ENCODE data around the gene CFAP57.
A peak's percentile ranks its signal among the peaks of the same experiment; 100 is the strongest.
"Not testable (repeated sequence)": the region's sequence is repeated elsewhere in the genome, so short reads cannot be mapped to it uniquely, and the experiment has no call there.

The CFAP57 gene

DNA sequence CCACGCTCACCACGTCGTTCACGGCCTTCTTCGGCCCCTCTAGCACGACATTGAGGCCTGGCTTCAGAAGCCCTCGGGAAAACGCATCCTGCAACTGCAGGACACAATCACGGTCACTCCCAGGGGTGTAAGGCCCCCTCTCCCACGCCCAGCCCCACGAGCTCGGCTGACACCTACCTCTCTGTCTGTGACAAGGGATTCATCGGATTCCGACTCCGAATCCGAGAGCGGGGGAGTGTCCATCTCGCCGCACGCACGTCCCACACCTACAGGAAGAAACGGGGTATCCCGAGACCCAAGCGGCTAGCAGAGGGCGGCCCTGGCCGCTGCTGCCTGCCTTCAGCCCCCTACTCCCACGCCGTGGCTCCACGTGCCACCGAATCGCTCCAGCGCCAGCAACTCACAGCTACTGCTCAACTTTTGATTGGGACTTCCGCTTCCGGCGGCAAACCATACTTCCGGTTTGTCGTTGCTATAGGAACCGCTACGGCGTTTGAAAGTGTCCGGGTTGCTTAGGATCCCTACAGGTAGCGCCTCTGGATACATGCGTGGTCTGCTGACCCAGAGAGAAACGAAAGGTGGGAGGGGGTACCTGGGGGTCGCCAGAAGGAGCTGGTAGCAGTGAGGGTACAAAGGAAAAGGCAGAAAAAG, at the start of gene CFAP57, which contains the start of gene EBNA1BP2:
CFAP57 (plus strand) TSS at position 455 of the 651 bp plus-strand sequence. CDS start 424 bp downstream, outside the sequence.
EBNA1BP2 (minus strand) TSS at position 415 of the 651 bp plus-strand sequence; CDS start at position 243, 172 bp downstream.
- peak; percentile 86 for DNase-seq (ENCODE audit: low read depth)

DNA sequence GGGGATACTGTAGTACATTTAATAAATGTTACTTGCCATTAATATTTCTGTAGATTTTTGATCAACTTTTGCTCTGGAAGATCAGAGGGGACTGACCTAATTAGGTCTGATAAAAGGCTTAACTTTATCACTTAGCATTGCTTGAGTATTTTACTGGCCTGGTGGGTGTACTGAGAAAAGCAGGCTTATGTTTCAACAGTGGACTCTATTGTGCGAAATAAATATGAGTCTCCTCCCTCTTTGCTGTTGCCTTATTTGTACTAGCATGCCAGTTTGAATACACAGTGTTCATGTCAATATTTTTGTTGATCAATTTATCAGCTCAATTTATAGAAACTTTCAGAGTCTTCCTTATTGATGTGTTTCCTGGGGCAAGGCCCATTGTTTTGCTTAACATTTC, 49.1 kb upstream of the CFAP57 start:
- DNase-seq (ENCODE audit: low read depth): no peak

DNA sequence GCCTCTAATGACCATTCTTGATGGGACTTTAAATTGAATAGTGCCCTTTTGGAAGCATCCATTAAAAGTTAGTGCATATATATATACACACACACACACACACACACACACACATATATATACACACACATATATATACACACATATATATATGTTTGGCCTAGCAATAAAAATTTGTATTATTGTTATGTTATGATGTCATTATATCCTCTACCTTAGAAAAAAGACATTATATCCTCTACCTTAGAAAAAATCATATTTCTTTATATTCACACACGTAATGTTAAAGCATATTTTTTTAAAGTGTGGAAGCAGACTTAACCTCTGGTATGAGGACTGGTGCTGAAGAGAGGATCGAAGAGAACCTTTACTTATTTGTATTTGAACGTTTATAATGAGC, 43.3 kb upstream of the CFAP57 start:
- DNase-seq (ENCODE audit: low read depth): no peak

DNA sequence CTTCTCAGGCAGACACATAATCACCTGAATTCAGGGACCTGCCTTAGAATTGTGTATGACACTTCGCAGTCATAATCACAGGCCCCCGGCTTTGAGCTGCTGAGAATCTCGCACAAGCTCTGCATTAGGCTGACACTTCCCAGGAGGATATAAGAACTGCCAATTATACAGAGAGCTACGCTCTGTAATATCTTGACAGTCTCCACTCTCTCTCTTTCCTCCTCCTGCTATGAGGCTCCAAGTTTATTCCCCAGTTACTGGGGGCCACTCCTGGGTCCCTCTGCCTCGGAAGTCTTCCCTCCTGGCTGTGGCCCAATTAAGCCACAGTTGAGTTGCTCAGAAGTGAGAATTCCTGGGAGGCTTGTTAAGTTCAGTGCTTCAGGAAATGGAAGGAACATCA, 42.7 kb upstream of the CFAP57 start:
- DNase-seq (ENCODE audit: low read depth): no peak

DNA sequence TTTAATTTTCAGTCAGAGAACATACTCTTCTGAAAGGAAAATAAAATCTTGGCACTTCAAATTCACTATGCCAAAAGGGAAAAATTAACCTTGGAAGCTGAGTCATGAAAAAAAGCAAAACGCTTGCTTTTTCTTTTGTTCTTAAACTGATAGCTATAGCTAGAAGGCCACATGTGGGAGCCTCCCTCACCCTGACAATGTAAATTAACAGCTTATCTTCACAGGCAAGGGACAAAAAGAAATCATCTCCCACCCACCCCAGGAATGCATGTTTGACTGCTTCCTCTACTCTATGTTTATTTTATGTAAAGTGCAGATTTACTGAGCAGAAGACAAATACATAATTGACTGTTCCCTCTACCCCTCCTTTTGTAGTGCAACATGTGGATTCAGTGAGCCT, 38.1 kb upstream of the CFAP57 start:
- DNase-seq (ENCODE audit: low read depth): no peak

DNA sequence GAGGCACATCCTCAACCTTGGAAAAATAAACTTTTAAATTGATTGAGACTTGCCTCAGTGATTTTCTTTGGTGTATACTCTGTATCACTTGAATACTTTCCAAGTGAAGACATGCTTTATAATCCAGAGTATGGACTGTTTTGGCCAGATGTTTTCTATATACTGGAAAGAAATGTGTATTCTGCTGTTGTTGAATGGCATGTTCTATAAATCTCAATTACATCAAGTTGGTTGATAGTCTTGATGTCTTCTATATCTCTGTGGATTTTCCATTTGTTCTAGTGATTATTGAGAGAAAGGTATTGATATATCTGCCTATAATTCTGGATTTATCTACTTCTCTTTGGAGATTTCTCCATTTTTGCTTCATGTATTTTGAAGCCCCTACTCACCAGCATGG, 37.5 kb upstream of the CFAP57 start:
- DNase-seq (ENCODE audit: low read depth): no peak

DNA sequence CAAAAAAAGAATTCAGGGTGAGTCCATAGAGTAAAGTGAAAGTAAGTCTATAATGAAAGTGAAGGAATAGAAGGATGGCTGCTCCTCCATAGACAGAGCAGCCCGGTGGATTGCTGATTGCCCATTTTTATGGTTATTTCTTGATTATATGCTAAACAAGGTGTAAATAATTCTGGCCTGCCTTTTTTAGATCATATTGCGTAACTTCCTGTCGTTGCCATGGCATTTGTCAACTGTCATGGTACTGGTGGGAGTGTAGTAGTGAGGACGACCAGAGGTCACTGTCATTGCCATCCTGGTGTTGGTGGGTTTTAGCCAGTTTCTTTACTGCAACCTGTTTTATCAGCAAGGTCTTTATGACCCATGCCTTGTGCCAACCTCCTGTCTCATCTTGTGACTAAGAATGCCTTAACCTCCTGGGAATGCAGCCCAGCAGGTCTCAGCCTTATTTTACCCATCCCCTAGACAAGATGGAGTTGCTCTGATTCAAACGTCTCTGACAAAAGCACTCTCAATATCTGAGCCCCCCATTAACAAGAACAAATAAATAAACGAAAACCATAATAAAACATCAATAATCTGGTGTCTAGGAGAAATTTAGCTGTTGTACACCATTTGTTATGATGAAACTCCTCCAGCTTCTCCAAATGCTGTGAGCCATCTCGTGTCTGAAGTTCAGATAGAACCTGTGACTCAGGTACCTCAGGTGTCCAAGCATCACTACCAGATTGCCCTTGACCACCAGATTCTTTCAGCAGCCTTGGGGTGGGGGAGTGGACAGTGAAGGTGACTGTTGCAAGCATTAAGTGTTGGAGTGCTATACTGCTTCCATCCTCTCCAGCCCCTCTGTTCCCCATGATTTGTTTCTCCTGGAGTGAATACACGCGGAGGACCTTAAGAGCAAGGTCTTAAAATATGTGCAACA, 36.0 kb upstream of the CFAP57 start:
- no peak for DNase-seq (ENCODE audit: low read depth)

DNA sequence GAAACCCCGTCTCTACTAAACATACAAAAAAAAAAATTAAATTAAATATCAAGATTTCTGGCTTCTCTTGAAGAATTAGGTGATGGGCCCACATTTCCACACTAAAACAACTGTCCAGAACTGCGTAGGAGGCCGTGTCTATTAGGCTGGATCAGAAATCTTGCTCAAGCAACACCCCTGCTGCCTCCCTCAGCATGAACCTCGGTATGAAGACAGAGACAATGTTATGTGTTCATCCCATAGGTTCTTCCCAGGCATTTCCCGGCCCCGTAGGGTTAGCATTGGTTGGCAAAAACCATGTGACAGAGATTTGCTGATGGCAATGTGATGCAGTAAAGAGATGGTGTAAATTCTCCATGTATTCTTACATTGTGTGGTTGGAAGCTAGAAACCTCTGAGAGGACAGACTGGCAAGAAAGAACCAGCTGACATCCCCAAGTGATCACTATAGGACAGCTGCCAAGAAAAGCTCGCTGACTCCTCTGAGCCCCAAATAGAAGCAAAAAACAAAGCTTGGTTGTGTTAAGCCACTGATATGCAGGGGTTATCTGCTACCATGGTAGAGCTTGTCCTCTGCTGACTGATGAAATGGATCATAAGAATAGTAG, 34.6 kb upstream of the CFAP57 start:
- DNase-seq (ENCODE audit: low read depth): no peak

DNA sequence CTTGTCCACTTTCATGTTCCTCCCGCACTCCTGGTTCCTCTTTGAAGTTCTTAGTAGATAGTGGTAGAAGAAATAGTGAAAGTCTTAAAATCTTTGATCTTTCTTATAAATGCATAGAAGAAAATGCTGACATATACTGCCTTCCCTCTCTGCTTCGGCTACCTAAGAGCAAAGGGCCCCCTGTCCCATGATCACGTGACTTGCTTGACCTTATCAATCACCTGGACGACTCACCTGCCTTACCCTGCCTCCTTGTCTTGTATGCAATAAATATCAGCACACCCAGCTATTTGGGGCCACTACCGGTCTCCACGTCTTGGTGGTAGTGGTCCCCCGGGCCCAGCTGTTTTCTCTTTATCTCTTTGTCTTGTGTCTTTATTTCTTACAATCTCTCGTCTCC, 32.8 kb upstream of the CFAP57 start:
- DNase-seq (ENCODE audit: low read depth): not testable (repeated sequence)

DNA sequence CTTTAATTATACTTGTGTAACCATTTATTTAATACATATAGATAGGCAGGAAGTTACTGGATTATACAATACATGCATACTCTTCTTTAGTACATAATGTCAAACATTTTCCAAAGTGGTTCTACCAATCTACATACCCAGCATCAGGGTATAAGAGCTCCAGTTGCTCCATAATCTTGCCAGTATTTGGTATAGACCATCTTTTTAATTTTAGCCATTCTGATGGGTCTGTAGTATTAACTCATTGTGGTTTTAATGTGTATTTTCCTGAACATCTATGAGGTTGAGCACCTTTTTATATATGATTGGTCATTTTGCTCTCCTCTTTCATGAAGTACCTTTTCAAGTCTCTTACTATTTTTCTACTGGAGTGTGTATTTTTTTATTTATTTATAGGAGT, 32.1 kb upstream of the CFAP57 start:
- DNase-seq (ENCODE audit: low read depth): no peak

DNA sequence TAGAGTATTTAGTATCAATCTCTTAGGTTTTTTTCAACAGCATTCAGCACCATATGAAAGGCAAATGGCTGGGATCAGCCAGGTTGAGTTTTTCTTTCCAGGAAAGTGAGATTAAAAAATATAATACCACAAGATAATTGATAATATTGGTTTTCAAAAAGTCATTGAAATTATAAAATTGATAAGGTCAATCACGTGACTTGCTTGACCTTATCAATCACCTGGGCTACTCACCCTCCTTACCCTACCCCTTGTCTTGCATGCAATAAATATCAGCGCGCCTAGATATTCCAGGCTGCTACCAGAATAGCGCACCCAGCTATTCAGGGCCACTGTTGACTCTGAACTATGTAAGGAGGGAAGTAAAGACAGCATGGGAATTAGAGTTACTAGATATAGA, 31.5 kb upstream of the CFAP57 start:
- no peak for DNase-seq (ENCODE audit: low read depth)

DNA sequence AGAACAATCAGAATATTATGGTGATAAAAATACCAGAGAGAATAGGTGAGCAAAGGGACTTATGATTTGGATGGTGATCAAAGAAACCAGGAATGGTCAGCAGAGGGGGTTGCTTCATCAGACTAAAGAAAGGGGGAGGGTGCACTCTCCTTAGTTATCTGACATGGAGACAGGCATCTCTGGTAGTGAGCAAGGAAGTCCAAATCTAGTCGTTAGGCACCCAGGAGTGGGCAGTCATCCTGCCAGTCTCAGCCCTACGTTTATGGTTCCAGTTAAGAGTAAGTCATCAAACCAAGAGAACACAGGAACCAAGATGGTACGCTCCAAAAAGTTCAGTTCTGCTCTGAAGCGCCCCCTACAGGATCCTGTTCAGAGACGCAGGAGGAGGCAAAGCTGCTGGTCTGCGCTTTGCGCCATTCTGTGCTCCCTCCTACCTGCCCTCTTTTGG, 28.7 kb upstream of the CFAP57 start:
- DNase-seq (ENCODE audit: low read depth): no peak

DNA sequence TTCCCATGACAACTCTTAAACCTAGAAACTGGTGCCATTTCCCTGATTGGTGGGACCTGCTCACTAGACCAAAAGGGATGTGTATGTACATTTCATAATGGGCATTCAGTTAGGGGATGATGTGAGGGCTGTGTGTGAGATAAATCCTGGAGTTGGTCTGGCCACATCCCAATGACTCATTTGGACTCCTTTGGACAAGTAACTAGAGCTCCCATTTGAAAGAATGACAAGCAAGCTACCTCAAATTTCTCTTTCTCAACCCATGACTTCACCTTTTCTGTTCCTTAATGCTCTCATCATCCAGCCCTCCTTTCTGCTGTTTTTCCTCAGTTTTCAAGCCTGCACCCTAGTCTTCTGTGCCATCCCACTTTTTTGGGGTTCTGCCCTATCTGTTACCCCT, 27.9 kb upstream of the CFAP57 start:
- DNase-seq (ENCODE audit: low read depth): no peak

DNA sequence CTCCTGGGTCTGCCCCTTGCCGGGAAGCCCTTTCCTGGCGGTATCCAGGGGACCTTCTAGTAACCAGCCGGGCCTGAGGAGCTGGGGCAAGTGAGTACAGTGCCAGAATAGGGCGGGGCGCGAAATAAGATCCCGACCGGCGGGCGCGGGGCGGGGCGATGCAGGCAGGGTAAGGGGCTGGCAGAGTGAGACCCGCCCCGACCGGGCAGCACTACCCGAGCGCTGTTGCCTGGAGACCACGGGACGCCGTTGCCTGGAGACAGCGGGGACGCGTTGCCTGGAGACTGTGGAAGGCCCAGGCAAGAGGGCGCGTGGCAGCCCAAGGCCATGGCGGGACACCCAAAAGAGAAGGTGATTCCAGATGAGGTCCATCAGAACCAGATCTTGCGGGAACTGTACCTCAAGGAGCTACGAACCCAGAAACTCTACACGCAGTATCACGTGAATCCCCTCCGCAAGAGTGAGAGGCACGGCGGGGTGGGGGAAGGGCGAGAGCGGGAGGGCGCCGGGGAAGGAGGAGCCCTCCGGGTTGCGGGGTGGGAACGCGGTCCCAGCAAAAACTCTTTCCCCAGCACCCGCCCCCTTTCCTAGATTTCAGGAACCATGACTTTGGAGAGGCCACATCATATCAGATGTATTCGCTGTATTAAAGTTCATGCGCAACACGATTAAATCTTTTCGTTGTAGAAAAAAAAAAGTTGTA, 24.4 kb upstream of the CFAP57 start:
- no peak for DNase-seq (ENCODE audit: low read depth)

DNA sequence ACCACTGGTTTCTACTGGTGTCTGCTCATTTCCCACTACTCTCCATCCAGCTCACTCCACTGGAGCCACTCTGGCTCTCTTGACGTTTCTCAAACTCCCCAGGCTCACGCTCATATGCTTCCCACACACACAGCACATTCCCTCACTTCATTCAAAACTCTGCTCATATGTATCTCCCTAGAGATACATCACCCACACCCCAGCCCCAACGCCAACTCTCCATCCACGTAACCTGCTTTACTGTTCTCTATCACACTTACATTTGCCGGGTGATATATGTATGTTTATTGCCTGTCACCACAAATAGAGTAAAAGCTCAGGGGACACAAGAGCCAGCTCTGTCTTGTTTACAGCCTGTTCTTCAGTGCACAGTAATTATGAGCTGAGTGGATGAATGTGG, 22.2 kb upstream of the CFAP57 start:
- no peak for DNase-seq (ENCODE audit: low read depth)

DNA sequence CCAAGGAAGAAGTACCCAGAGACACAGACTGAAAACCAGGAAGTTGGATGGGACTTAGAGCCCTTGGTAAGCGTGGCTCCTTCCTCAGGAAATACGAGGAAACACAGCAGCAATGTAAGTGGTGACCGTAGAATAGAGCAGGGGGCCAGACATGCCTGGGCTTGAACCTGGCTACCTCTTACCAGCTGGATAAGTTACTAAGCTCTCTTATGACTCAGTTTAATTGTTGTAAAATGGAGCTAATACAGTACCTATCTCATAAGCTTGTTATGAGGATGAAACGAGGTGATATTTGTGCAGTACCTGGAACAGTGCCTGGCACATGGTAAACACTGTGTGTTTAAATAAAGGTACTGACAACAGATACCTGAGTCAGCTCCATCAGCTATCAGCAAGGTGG, 19.3 kb upstream of the CFAP57 start:
- no peak for DNase-seq (ENCODE audit: low read depth)

DNA sequence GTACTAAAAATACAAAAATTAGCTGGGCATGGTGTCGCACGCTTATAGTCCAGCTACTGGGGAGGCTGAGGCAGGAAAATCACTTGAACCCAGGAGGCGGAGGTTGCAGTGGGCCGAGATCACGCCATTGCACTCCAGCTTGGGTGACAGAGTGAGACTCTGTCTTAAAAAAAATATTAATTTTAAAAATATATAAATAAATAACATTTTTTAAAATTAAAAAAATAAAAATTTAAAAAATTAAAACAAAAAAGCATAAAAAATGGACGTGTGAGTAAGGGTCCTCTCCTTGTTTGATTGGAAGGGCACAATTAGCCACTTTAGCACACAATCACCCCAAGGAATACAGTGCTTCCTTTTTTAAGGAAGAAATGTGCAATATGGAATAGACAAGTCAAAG, 18.7 kb upstream of the CFAP57 start:
- DNase-seq (ENCODE audit: low read depth): no peak

DNA sequence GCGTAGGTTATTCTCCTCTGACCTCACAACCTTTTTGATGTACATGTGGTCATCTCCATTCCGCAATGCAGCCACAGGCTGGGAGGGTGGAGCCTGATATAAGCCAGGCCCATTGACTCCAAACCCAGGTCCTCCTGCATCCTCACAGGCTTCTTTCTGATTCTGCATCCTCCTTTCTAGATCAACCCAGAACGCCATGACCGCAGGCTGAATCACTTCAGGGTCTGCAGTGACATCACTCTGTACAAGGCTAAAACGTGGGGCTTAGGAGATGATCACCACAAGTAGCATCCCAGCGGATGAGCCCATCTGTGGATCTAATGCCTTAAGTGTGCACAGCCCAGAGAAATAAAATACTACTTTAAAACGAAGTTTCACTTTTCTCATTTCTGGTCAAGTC, 16.1 kb upstream of the CFAP57 start:
- no peak for DNase-seq (ENCODE audit: low read depth)

DNA sequence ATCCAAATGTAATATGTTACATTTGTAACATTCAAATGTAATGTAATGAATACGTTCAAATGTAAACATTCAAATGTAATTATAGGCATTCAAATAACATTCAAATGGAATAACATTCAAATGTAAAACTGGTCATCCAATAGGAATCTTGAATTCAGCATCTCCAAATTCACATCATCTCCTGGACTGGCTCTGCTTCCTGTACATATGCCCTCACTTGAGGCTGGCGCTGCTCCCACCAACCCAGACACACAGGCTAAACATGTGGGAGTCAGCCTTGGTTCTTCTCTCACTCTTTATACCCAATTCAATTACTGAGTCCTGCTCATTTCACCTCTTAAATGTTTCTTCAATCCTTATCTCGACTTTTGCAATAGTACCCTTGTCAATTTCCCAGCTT, 7.0 kb upstream of the CFAP57 start:
- no peak for DNase-seq (ENCODE audit: low read depth)

DNA sequence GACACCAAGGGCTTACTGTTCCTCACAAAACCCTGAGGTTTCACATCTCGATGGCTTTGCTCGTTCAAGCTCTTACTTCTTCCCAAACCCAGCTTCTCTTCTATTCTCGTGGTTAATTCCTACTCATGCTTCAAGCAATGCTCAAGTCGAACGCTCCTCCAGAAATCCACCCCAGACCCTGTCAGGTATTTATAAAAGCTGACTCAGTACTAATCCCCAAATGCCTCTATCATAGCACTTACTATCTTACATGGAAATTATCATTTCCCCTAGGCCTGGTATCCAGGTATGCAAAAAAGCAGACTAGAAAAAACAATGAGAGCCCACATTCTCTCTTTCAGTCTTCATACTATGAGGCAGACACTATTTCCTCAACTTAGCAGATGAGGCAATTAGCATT, 6.4 kb upstream of the CFAP57 start:
- DNase-seq (ENCODE audit: low read depth): no peak

DNA sequence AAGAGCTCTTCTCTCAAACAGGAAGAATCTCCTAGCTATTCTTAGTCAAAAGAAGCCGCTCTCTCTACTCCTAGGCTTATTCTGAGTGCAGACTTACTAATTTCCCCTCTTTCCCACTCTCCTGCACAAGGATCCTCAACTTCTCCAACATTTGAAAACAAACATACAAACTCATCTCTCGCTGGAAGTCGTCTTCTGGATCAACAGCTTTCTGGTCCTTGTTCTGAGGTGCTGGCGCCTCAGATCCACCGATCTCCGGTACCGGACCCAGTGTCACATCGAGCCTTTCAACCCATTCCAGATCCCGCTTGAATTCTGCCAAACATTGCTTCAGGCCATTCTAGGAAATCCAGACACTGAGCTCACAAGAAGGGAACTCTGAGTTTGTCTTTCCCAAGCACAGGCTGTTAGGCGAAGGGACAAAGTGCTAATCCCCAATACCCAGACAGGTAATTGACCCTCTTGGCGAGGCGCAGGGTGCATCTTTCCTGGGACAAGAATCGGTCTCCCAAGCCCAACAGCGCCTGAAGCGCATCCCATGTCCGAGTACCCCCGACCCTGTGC, 736 bp upstream of the CFAP57 start:
- no peak for DNase-seq (ENCODE audit: low read depth)

DNA sequence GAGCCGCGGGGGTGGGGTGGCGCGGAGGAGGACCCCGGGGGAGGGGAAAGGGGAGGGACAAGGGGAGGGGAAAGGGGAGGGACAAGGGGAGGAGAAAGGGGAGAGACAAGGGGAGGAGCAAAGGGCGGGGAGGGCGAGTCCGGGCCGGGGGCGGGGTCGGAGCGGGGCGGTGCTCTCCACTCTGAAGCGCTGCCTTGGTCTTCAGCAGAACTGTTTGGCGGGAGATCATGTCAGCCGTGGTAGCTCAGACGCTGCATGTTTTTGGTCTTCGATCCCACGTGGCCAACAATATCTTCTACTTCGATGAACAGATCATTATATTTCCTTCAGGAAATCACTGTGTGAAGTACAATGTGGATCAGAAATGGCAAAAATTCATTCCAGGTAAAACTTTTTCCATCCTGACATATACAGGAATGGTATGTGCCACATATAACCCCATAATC, 420 bp downstream of the CFAP57 start:
- DNase-seq (ENCODE audit: low read depth): peak; percentile 73

Measured in stimulated activated CD8-positive, alpha-beta memory T cell treated with anti-CD3 and anti-CD28 coated beads, Interleukin-15, amount 100 ng/mL, for 1 hour (primary cell).